MM.1S (cell line): Measurements from ENCODE around the gene RPS3A.

ENCODE experiments used
- DNase-seq: peaks from one replicate; pipeline ENCODE4 v3.0.0-alpha.2; 2015
- H2AFZ ChIP-seq: fragments of 300-600 bp; sonication (generic); 2 replicates; pipeline ENCODE4 v1.6.0; 2016; ENCODE audit warnings: antibody characterized with exemption, low read length
- H3F3A ChIP-seq: fragments of 300-600 bp; sonication (generic); 2 replicates; pipeline ENCODE4 v1.6.1; 2016; ENCODE audit warnings: mild to moderate bottlenecking, antibody characterized with exemption, low read length, moderate library complexity, mixed read lengths; ENCODE audit not compliant: insufficient read depth
- H3K27ac ChIP-seq: fragments of 300-600 bp; sonication (generic); 2 replicates; pipeline ENCODE4 v1.5.1; 2016; ENCODE audit warnings: mild to moderate bottlenecking, low read length
- H3K27me3 ChIP-seq: fragments of 300-600 bp; sonication (generic); replicated peaks from 2 replicates; pipeline ENCODE4 v1.6.0; 2016; ENCODE audit warnings: low read length; ENCODE audit not compliant: insufficient read depth
- H3K36me3 ChIP-seq: fragments of 300-600 bp; sonication (generic); replicated peaks from 2 replicates; pipeline ENCODE4 v1.6.1; 2016; ENCODE audit warnings: mild to moderate bottlenecking, low read length, mixed read lengths; ENCODE audit not compliant: insufficient read depth
- H3K4me1 ChIP-seq: fragments of 300-600 bp; sonication (generic); 2 replicates; pipeline ENCODE4 v1.6.1; 2016; ENCODE audit warnings: low read length, mixed read lengths
- H3K4me2 ChIP-seq: fragments of 300-600 bp; sonication (generic); 2 replicates; pipeline ENCODE4 v1.6.0; 2016; ENCODE audit warnings: low read depth, low read length
- H3K4me3 ChIP-seq: fragments of 300-600 bp; sonication (generic); 2 replicates; pipeline ENCODE4 v1.5.1; 2016; ENCODE audit warnings: low read length, mixed read lengths
- H3K79me2 ChIP-seq: fragments of 300-600 bp; sonication (generic); 2 replicates; pipeline ENCODE4 v1.6.1; 2016; ENCODE audit warnings: mixed run types, low read length, mixed read lengths
- H3K9ac ChIP-seq: fragments of 300-600 bp; sonication (generic); 2 replicates; pipeline ENCODE4 v1.6.1; 2016; ENCODE audit warnings: low read length, mixed read lengths
- H3K9me2 ChIP-seq: fragments of 300-600 bp; sonication (generic); replicated peaks from 2 replicates; pipeline ENCODE4 v1.6.1; 2016; ENCODE audit warnings: mild to moderate bottlenecking, low read length, mixed read lengths; ENCODE audit not compliant: insufficient read depth
- H3K9me3 ChIP-seq: fragments of 300-600 bp; sonication (generic); replicated peaks from 2 replicates; pipeline ENCODE4 v1.6.1; 2016; ENCODE audit warnings: mild to moderate bottlenecking, low read length, mixed read lengths; ENCODE audit not compliant: insufficient read depth
- H4K20me1 ChIP-seq: fragments of 300-600 bp; sonication (generic); 2 replicates; pipeline ENCODE4 v1.6.1; 2016; ENCODE audit warnings: mild to moderate bottlenecking, low read length, moderate library complexity, mixed read lengths; ENCODE audit not compliant: insufficient read depth
- EZH2 ChIP-seq: fragments of 300-600 bp; sonication (generic); optimal IDR thresholded peaks from 2 replicates; pipeline ENCODE3; 2017; ENCODE audit warnings: low read depth, mild to moderate bottlenecking, antibody characterized with exemption, low read length, mixed read lengths
- EZH2phosphoT487 ChIP-seq: fragments of 300-600 bp; sonication (generic); IDR thresholded peaks from 2 replicates; pipeline ENCODE4 v1.6.1; 2018; ENCODE audit warnings: antibody characterized with exemption, low read length
- TF ChIP-seq, protein P1 (sequence below): fragments of 300-600 bp; sonication (generic); IDR thresholded peaks from 2 replicates; pipeline ENCODE4 v1.5.1; 2016; ENCODE audit warnings: antibody characterized with exemption, low read length, mixed read lengths

RPS3A gene

DNA sequence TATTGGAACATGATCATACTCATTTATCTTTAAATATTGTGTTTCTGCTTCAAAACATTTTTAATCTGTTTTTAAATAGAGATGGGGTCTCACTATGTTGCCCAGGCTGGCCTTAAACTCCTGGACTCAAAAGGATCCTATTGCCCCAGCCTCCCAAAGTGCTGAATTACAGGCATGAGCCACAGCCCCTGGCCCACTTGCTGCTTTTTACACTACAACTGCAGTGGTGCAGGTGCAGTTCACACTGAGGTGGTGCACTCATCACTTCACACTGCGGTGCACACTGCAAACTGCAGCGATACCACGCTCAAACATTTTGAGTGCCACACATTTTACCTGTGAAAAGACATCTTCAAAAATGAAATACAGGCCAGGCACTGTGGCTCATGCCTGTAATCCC lies 10.8 kb downstream of the RPS3A start:
- Histone ChIP-seq H3F3A (peaks cover 12% of the 10 kb centered on the region), H3K9me3 (no peaks in the 10 kb centered on the region), H3K4me3 (no peak overlapping the region), H3K79me2 (no peaks in the 10 kb centered on the region), H3K27ac (no peak overlapping the region), H3K27me3 (no peaks in the 10 kb centered on the region), H4K20me1 (no peaks in the 10 kb centered on the region), H3K4me2 (no peak overlapping the region), H3K36me3 (no peaks in the 10 kb centered on the region; the same call in 1 of the 2 replicates), H3K9me2 (no peaks in the 10 kb centered on the region), H2AFZ (no peak overlapping the region), H3K9ac (no peak overlapping the region), H3K4me1 (no peaks in the 10 kb centered on the region)
- DNase-seq, result no peak
- TF ChIP-seq, protein P1, sequence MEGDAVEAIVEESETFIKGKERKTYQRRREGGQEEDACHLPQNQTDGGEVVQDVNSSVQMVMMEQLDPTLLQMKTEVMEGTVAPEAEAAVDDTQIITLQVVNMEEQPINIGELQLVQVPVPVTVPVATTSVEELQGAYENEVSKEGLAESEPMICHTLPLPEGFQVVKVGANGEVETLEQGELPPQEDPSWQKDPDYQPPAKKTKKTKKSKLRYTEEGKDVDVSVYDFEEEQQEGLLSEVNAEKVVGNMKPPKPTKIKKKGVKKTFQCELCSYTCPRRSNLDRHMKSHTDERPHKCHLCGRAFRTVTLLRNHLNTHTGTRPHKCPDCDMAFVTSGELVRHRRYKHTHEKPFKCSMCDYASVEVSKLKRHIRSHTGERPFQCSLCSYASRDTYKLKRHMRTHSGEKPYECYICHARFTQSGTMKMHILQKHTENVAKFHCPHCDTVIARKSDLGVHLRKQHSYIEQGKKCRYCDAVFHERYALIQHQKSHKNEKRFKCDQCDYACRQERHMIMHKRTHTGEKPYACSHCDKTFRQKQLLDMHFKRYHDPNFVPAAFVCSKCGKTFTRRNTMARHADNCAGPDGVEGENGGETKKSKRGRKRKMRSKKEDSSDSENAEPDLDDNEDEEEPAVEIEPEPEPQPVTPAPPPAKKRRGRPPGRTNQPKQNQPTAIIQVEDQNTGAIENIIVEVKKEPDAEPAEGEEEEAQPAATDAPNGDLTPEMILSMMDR, result no peak
- TF ChIP-seq EZH2 (no peak), EZH2phosphoT487 (no peak)

DNA sequence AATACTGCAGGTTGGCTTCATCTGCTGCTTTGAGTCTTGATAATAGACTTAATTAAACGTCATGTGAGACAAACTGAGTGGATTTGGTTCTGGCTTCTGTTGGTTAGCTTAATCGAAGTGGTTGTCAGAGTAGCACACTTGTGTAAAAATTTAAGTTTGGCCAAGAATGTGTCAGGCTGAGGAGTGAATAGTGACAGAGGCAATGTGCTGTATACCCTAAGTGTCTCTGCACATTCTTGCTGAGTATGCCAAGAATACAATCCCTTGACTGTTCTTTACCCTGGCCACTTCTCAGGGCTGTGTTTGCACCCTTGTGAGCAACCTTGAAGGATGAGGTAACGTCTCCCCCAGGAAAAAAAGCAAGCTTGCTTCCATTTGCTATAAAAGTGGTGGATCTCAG lies 14.9 kb downstream of the RPS3A start:
- Histone ChIP-seq H4K20me1 (no peaks in the 10 kb centered on the region), H3K4me2 (no peak overlapping the region), H3K79me2 (no peaks in the 10 kb centered on the region), H3K4me3 (no peak overlapping the region), H3K27me3 (no peaks in the 10 kb centered on the region), H2AFZ (no peak overlapping the region), H3F3A (no peaks in the 10 kb centered on the region; the same call in 1 of the 2 replicates), H3K9me2 (no peaks in the 10 kb centered on the region), H3K9ac (no peak overlapping the region), H3K4me1 (no peaks in the 10 kb centered on the region), H3K36me3 (no peaks in the 10 kb centered on the region), H3K27ac (no peak overlapping the region), H3K9me3 (no peaks in the 10 kb centered on the region)
- TF ChIP-seq EZH2 (no peak), EZH2phosphoT487 (no peak)
- TF ChIP-seq, protein P1, result no peak
- no peak for DNase-seq

DNA sequence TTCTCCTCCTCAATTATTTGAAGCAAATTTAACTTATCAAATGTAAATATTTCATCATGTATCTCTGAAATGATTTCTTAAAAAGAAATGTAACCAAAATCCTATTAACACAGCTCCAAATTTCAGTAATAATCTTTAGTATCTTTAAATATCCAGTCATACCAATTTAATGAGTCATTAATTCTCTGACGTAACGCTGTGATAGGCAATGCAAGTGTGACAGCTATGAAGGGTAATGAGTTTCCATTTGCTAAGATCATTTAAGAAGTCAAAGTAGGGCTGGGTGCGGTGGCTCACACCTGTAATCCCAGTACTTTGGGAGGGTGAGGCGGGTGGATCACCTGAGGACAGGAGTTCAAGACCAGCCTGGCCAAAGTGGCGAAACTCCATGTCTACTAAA lies 15.6 kb downstream of the RPS3A start:
- Histone ChIP-seq H3K9me2 (no peaks in the 10 kb centered on the region), H3K27me3 (no peaks in the 10 kb centered on the region), H3K4me3 (no peak overlapping the region), H3K36me3 (no peaks in the 10 kb centered on the region), H3K9ac (no peak overlapping the region), H3K79me2 (no peaks in the 10 kb centered on the region), H3F3A (no peaks in the 10 kb centered on the region; the same call in 1 of the 2 replicates), H3K27ac (no peak overlapping the region), H3K9me3 (no peaks in the 10 kb centered on the region), H3K4me1 (no peaks in the 10 kb centered on the region), H3K4me2 (no peak overlapping the region), H4K20me1 (no peaks in the 10 kb centered on the region), H2AFZ (no peak overlapping the region)
- TF ChIP-seq EZH2 (no peak), EZH2phosphoT487 (no peak)
- TF ChIP-seq, protein P1, result no peak
- DNase-seq, result no peak
